ENCODE measurements around the gene RBPJL. TPM values are rescaled to one million over a fixed set of nuclear protein-coding genes. Genes with fewer than 3 reads are reported as not detected.

The RBPJL gene
- total and polyA plus RNA-seq, 3 donors from 2014 or later: 0.26 to 1.1 (median 0.43) TPM

DNA sequence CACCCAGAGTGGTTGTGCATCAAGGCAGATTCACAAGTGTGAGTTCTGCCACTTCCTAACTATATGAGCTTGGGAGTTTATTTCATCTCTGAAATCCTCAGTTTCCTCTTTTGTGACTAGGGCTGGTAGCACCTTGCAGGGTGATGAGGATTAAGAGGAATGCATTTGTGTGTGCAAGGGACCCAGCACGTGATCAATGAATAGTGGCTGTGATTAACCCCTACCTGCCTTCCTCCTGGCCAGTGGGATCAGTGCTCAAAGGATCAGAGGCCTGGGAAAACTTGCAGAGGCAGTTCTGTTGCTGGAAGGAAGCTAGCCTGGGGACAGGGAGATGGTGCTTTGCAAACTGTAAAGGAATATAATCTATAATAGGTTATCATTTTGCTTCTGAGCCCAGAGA is 34.3 kb downstream of the RBPJL start:
- intact Hi-C loops (cut with DNase I; ENCODE audit: low total_unique reads): no loop called here
- 45 to 60% methylated on average over 1 of the region's 1 CpG for WGBS, 2 donors

DNA sequence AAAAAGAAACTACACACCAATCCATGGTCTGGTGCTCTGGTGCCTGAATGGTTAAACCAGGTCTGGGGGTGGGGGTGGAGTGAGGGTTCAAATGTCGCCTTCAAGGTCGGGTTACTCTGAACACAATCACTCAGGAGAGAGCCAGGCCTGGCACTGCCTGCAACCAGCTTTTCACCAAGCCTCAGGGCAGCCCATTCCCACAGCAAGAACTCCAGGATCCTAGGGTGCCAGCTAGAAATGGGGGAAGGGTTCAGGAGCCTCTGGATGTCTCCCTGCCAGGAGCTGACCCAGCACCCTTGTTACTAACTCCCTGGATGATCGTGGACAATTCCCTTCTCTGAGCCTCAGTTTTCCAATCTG is 34.9 kb downstream of the RBPJL start:
- Histone ChIP-seq H3K27me3 (no peaks in the 10 kb centered on the region), H3K9me3 (no peaks in the 10 kb centered on the region), H3K4me3 (no peak overlapping the region), H3K4me1 (peaks cover 55% of the 10 kb centered on the region), H3K36me3 (ENCODE audit: low read depth, missing control alignments) (no peaks in the 10 kb centered on the region), H3K27ac (peak overlapping the region; percentile 2 to 59)
- DNase-seq: no peak
- 44 to 58% methylated on average over 3 of the region's 3 CpGs for WGBS, 2 donors
- intact Hi-C loops (cut with DNase I; ENCODE audit: low total_unique reads): no loop called here
- no peak for TF ChIP-seq POLR2A (IDR thresholded peaks at IDR 0.05)
- TF ChIP-seq, protein P1, sequence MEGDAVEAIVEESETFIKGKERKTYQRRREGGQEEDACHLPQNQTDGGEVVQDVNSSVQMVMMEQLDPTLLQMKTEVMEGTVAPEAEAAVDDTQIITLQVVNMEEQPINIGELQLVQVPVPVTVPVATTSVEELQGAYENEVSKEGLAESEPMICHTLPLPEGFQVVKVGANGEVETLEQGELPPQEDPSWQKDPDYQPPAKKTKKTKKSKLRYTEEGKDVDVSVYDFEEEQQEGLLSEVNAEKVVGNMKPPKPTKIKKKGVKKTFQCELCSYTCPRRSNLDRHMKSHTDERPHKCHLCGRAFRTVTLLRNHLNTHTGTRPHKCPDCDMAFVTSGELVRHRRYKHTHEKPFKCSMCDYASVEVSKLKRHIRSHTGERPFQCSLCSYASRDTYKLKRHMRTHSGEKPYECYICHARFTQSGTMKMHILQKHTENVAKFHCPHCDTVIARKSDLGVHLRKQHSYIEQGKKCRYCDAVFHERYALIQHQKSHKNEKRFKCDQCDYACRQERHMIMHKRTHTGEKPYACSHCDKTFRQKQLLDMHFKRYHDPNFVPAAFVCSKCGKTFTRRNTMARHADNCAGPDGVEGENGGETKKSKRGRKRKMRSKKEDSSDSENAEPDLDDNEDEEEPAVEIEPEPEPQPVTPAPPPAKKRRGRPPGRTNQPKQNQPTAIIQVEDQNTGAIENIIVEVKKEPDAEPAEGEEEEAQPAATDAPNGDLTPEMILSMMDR (IDR thresholded peaks at IDR 0.05): no peak

More for the DNA sequence above, 34.3 kb downstream of the RBPJL start:
- no peak overlapping the region for H3K4me3 ChIP-seq
- no peaks in the 10 kb centered on the region for H3K9me3 ChIP-seq
- H3K27ac ChIP-seq: no peak overlapping the region
- H3K4me1 ChIP-seq: peaks cover 55% of the 10 kb centered on the region
- H3K36me3 ChIP-seq (ENCODE audit: low read depth, missing control alignments): no peaks in the 10 kb centered on the region
- no peaks in the 10 kb centered on the region for H3K27me3 ChIP-seq
- TF ChIP-seq, protein P1 (IDR thresholded peaks at IDR 0.05): no peak
- TF ChIP-seq POLR2A (IDR thresholded peaks at IDR 0.05): no peak
- no peak for DNase-seq

DNA sequence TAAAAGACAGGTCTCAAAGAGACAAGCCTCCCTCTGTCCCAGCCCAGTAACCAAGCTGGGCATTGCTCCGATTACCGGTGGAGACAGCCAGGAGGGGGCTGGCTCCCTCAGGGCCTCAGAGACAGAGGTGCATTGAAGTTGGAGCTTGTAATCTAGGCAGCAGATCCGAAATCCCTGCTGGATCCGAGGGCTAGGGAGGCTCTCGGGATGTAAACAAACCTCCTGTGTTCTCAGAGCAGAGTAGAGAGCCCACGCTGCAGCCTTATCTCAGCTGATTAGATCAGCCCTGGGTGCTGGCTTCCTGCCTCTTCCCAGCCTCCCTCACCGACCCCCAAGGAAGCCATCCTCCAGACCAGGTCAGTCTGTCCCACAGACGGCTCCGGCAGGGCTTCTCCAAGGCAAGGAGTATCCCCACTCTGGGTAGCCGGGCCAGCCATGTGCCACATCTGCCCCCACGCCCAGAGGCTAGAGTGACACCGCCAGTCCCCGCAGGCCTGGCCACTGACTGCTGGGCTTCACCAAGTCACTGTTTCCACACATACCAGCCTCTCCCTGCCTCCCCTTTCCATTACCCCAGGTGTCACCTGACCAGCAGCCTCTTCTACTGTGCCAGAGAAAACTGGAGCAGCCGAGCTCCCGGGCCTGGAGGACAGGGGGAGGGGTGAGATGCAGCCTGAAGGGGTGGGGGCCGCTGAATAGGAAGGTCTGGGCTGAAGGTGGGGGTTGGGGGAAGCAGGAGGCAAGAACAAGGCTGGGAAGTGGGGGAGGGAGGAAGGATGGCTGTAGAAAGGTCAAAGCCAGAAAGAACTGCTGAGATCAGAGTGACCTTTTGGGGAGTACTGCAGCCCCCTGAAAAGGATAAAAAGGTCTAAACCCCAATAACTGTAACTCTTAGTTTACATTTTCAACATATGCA is 35.6 kb downstream of the RBPJL start:
- Histone ChIP-seq H3K36me3 (ENCODE audit: low read depth, missing control alignments) (no peaks in the 10 kb centered on the region), H3K27ac (peak overlapping the region; percentile 2 to 59), H3K4me1 (peaks cover 54% of the 10 kb centered on the region), H3K27me3 (no peaks in the 10 kb centered on the region), H3K4me3 (no peak overlapping the region), H3K9me3 (no peaks in the 10 kb centered on the region)
- peak; percentile 90 for DNase-seq
- 36 to 42% methylated on average over 13 to 16 of the region's 16 CpGs for WGBS, 2 donors
- intact Hi-C loops (cut with DNase I; ENCODE audit: low total_unique reads): no loop called here
- TF ChIP-seq POLR2A (IDR thresholded peaks at IDR 0.05): no peak
- TF ChIP-seq, protein P1 (IDR thresholded peaks at IDR 0.05): no peak

DNA sequence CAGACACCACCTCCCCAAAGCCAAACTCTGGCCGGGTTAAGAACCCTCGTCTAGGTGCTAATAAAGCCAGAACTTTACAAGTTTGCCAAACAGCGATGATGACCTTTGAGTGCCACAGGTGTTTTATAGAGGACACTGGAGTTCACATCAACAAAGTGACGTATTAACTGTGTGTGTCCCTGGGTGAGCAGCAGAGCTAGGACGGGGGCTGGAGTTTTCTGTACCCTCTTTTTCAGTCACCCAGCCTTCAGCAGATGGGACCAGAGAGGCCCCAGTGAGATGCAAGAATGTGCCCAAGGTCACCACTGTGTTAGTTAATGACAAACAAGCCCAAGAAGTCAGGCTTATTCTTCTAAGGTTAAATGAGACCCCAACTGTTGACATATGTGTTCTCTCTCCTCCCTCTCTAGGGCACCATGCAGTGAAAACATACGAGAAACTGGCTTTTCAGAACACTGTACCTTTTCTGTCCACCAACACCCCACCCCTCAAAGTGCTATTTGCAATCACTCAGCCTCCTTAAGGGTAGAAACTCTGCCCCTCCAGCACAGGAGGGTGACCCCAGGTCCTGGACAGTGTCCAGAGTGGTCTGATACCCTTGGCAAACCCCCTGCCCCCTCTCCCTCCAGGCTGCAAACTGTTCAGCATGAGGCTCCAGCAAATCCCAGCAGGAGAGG is 36.4 kb downstream of the RBPJL start:
- Histone ChIP-seq H3K4me3 (no peak overlapping the region), H3K27ac (peak overlapping the region in 1 of 2 donors; percentile 59), H3K9me3 (no peaks in the 10 kb centered on the region), H3K4me1 (peaks cover 46% of the 10 kb centered on the region), H3K27me3 (no peaks in the 10 kb centered on the region), H3K36me3 (ENCODE audit: low read depth, missing control alignments) (no peaks in the 10 kb centered on the region)
- DNase-seq: no peak
- 57 to 63% methylated on average over 6 of the region's 6 CpGs for WGBS, 2 donors
- TF ChIP-seq, protein P1 (IDR thresholded peaks at IDR 0.05): no peak
- no peak for TF ChIP-seq POLR2A (IDR thresholded peaks at IDR 0.05)
- intact Hi-C loops (cut with DNase I; ENCODE audit: low total_unique reads): no loop called here

Measured in testis (tissue), 3 donors.